Measurements from ENCODE around the gene ABCB10.

The ABCB10 gene

GRCh38 chr1:229578168-229579058 is 19.9 kb upstream of the ABCB10 start:
- Histone ChIP-seq H3K79me1 (ENCODE audit: low read length) (no peaks in the 10 kb centered on the region), H3K4me1 (ENCODE audit: control insufficient read depth in 1 of 2, insufficient read depth in 2 of 2, low read length in 2 of 2) (no peaks in the 10 kb centered on the region), H3K4me3 (ENCODE audit: low read depth, low read length) (no peak overlapping the region), H4K8ac (ENCODE audit: low read depth, low read length) (no peak overlapping the region), H3K18ac (ENCODE audit: low read length) (no peak overlapping the region), H4K91ac (ENCODE audit: low read depth, low read length) (no peak overlapping the region), H4K12ac (ENCODE audit: low read depth, low read length) (no peak overlapping the region), H2AFZ (ENCODE audit: insufficient read depth, low read length, poor library complexity) (no peak overlapping the region), H3K27ac (ENCODE audit: low read depth, low read length) (no peak overlapping the region), H2BK12ac (ENCODE audit: low read length) (no peak overlapping the region), H3K4ac (ENCODE audit: low read depth, low read length) (no peak overlapping the region), H3K27me3 (ENCODE audit: insufficient read depth, low read length) (no peaks in the 10 kb centered on the region), H3K14ac (ENCODE audit: low read length) (no peak overlapping the region), H3K23ac (ENCODE audit: low read length) (no peak overlapping the region), H3K79me2 (ENCODE audit: control insufficient read depth, insufficient read depth, low read length, poor library complexity) (no peaks in the 10 kb centered on the region), H2AK5ac (ENCODE audit: low read length) (no peak overlapping the region), H2BK120ac (ENCODE audit: insufficient read depth, low read length, poor library complexity) (no peak overlapping the region), H3K36me3 (ENCODE audit: control insufficient read depth in 1 of 2, insufficient read depth in 2 of 2, low read length in 2 of 2) (no peaks in the 10 kb centered on the region), H3K9ac (ENCODE audit: low read length) (no peak overlapping the region), H3K4me2 (ENCODE audit: low read length) (no peak overlapping the region), H3K9me3 (ENCODE audit: insufficient read depth, low read depth, low read length) (no peaks in the 10 kb centered on the region), H2BK5ac (ENCODE audit: low read depth, low read length, poor library complexity) (no peak overlapping the region)
- no peak for DNase-seq
- WGBS (ENCODE audit: extremely low coverage, insufficient coverage, insufficient read length): no CpG with 5 or more reads among the region's 14 CpGs

- Histone ChIP-seq H3K18ac (ENCODE audit: low read length) (no peak overlapping the region), H4K91ac (ENCODE audit: low read depth, low read length) (no peak overlapping the region), H3K9ac (ENCODE audit: low read length) (no peak overlapping the region), H3K79me2 (ENCODE audit: control insufficient read depth, insufficient read depth, low read length, poor library complexity) (no peaks in the 10 kb centered on the region), H3K4me3 (ENCODE audit: low read depth, low read length) (no peak overlapping the region), H4K12ac (ENCODE audit: low read depth, low read length) (no peak overlapping the region), H4K8ac (ENCODE audit: low read depth, low read length) (no peak overlapping the region), H3K27ac (ENCODE audit: low read depth, low read length) (no peak overlapping the region), H3K79me1 (ENCODE audit: low read length) (no peaks in the 10 kb centered on the region), H2AFZ (ENCODE audit: insufficient read depth, low read length, poor library complexity) (no peak overlapping the region), H3K27me3 (ENCODE audit: insufficient read depth, low read length) (no peaks in the 10 kb centered on the region), H3K9me3 (ENCODE audit: insufficient read depth, low read depth, low read length) (no peaks in the 10 kb centered on the region), H3K23ac (ENCODE audit: low read length) (no peak overlapping the region), H2BK5ac (ENCODE audit: low read depth, low read length, poor library complexity) (no peak overlapping the region), H2AK5ac (ENCODE audit: low read length) (no peak overlapping the region), H2BK12ac (ENCODE audit: low read length) (no peak overlapping the region), H3K36me3 (ENCODE audit: control insufficient read depth in 1 of 2, insufficient read depth in 2 of 2, low read length in 2 of 2) (no peaks in the 10 kb centered on the region), H2BK120ac (ENCODE audit: insufficient read depth, low read length, poor library complexity) (no peak overlapping the region), H3K4ac (ENCODE audit: low read depth, low read length) (no peak overlapping the region), H3K4me2 (ENCODE audit: low read length) (no peak overlapping the region), H3K14ac (ENCODE audit: low read length) (no peak overlapping the region), H3K4me1 (ENCODE audit: control insufficient read depth in 1 of 2, insufficient read depth in 2 of 2, low read length in 2 of 2) (no peaks in the 10 kb centered on the region)
- DNase-seq: no peak
- no CpG with 5 or more reads among the region's 6 CpGs for WGBS (ENCODE audit: extremely low coverage, insufficient coverage, insufficient read length)
Measured at GRCh38 chr1:229574679-229575442, 16.4 kb upstream of the ABCB10 start.

- no peak overlapping the region for H3K23ac ChIP-seq (ENCODE audit: low read length)
- no peak overlapping the region for H3K4me2 ChIP-seq (ENCODE audit: low read length)
- H3K9ac ChIP-seq (ENCODE audit: low read length): no peak overlapping the region
- no peak overlapping the region for H2BK120ac ChIP-seq (ENCODE audit: insufficient read depth, low read length, poor library complexity)
- WGBS (ENCODE audit: extremely low coverage, insufficient coverage, insufficient read length): no CpG with 5 or more reads among the region's 2 CpGs
- H3K27ac ChIP-seq (ENCODE audit: low read depth, low read length): no peak overlapping the region
- no peak overlapping the region for H4K91ac ChIP-seq (ENCODE audit: low read depth, low read length)
- DNase-seq: no peak
- H4K8ac ChIP-seq (ENCODE audit: low read depth, low read length): no peak overlapping the region
- no peak overlapping the region for H2AK5ac ChIP-seq (ENCODE audit: low read length)
- no peak overlapping the region for H2BK5ac ChIP-seq (ENCODE audit: low read depth, low read length, poor library complexity)
- H4K12ac ChIP-seq (ENCODE audit: low read depth, low read length): no peak overlapping the region
- no peaks in the 10 kb centered on the region for H3K9me3 ChIP-seq (ENCODE audit: insufficient read depth, low read depth, low read length)
- no peaks in the 10 kb centered on the region for H3K36me3 ChIP-seq (ENCODE audit: control insufficient read depth in 1 of 2, insufficient read depth in 2 of 2, low read length in 2 of 2)
- peaks cover 0 to 3% of the 10 kb centered on the region in 2 experiments for H3K4me1 ChIP-seq (ENCODE audit: control insufficient read depth in 1 of 2, insufficient read depth in 2 of 2, low read length in 2 of 2)
- no peak overlapping the region for H2AFZ ChIP-seq (ENCODE audit: insufficient read depth, low read length, poor library complexity)
- no peak overlapping the region for H3K4ac ChIP-seq (ENCODE audit: low read depth, low read length)
- H3K27me3 ChIP-seq (ENCODE audit: insufficient read depth, low read length): no peaks in the 10 kb centered on the region
- no peaks in the 10 kb centered on the region for H3K79me2 ChIP-seq (ENCODE audit: control insufficient read depth, insufficient read depth, low read length, poor library complexity)
- no peak overlapping the region for H3K4me3 ChIP-seq (ENCODE audit: low read depth, low read length)
- no peaks in the 10 kb centered on the region for H3K79me1 ChIP-seq (ENCODE audit: low read length)
- no peak overlapping the region for H2BK12ac ChIP-seq (ENCODE audit: low read length)
- no peak overlapping the region for H3K18ac ChIP-seq (ENCODE audit: low read length)
- H3K14ac ChIP-seq (ENCODE audit: low read length): no peak overlapping the region
Measured at GRCh38 chr1:229572286-229572685, 13.8 kb upstream of the ABCB10 start.

- WGBS (ENCODE audit: extremely low coverage, insufficient coverage, insufficient read length): no CpG with 5 or more reads among the region's 2 CpGs
- no peak for DNase-seq
Measured at GRCh38 chr1:229570891-229571516, 12.5 kb upstream of the ABCB10 start.

More at GRCh38 chr1:229570891-229571516, 12.5 kb upstream of the ABCB10 start:
- H4K91ac ChIP-seq (ENCODE audit: low read depth, low read length): no peak overlapping the region
- peaks cover 0 to 3% of the 10 kb centered on the region in 2 experiments for H3K4me1 ChIP-seq (ENCODE audit: control insufficient read depth in 1 of 2, insufficient read depth in 2 of 2, low read length in 2 of 2)
- no peaks in the 10 kb centered on the region for H3K36me3 ChIP-seq (ENCODE audit: control insufficient read depth in 1 of 2, insufficient read depth in 2 of 2, low read length in 2 of 2)
- H3K4me3 ChIP-seq (ENCODE audit: low read depth, low read length): no peak overlapping the region
- H3K4me2 ChIP-seq (ENCODE audit: low read length): no peak overlapping the region
- H2BK5ac ChIP-seq (ENCODE audit: low read depth, low read length, poor library complexity): no peak overlapping the region
- no peak overlapping the region for H2BK12ac ChIP-seq (ENCODE audit: low read length)
- no peak overlapping the region for H2BK120ac ChIP-seq (ENCODE audit: insufficient read depth, low read length, poor library complexity)
- H3K79me1 ChIP-seq (ENCODE audit: low read length): no peaks in the 10 kb centered on the region
- H3K27ac ChIP-seq (ENCODE audit: low read depth, low read length): no peak overlapping the region
- no peak overlapping the region for H3K9ac ChIP-seq (ENCODE audit: low read length)
- no peaks in the 10 kb centered on the region for H3K27me3 ChIP-seq (ENCODE audit: insufficient read depth, low read length)
- peaks cover 1% of the 10 kb centered on the region for H3K9me3 ChIP-seq (ENCODE audit: insufficient read depth, low read depth, low read length)
- no peak overlapping the region for H4K8ac ChIP-seq (ENCODE audit: low read depth, low read length)
- H3K14ac ChIP-seq (ENCODE audit: low read length): no peak overlapping the region
- H2AFZ ChIP-seq (ENCODE audit: insufficient read depth, low read length, poor library complexity): no peak overlapping the region
- H3K4ac ChIP-seq (ENCODE audit: low read depth, low read length): no peak overlapping the region
- H2AK5ac ChIP-seq (ENCODE audit: low read length): no peak overlapping the region
- H3K79me2 ChIP-seq (ENCODE audit: control insufficient read depth, insufficient read depth, low read length, poor library complexity): no peaks in the 10 kb centered on the region
- no peak overlapping the region for H4K12ac ChIP-seq (ENCODE audit: low read depth, low read length)
- H3K23ac ChIP-seq (ENCODE audit: low read length): no peak overlapping the region
- H3K18ac ChIP-seq (ENCODE audit: low read length): no peak overlapping the region

All from trophoblast cell (in vitro differentiated cells and primary cell).